BJ (cell line): Measurements from ENCODE around the gene IGSF21. TPM values are rescaled to one million over a fixed set of nuclear protein-coding genes. Genes with fewer than 3 reads are reported as not detected.

ENCODE experiments used
- CTCF ChIA-PET: fragments of 350-600 bp; formaldehyde crosslinking; extraction: SDS; loops from one replicate; lab custom pipeline; 2021; ENCODE audit warnings: antibody characterized with exemption, inconsistent platforms; lab: Yijun Ruan, JAX
- POLR2A ChIA-PET: fragments of 300-600 bp; sonication (Branson Sonifier 250); formaldehyde crosslinking; extraction: SDS; loops from one replicate; lab custom pipeline; 2021; ENCODE audit warnings: antibody characterized with exemption; lab: Charles Lee
- DNase-seq: peaks from one replicate; pipeline ENCODE4 v3.0.0-alpha.2; 2011; ENCODE audit warnings: low read depth
- H3K27me3 ChIP-seq: 2 replicates; pipeline ENCODE4 v1.6.0; 2011; ENCODE audit warnings: low read length; ENCODE audit not compliant: control insufficient read depth, insufficient read depth
- H3K36me3 ChIP-seq: 2 replicates; pipeline ENCODE4 v1.5.1; 2011; ENCODE audit warnings: low read length; ENCODE audit not compliant: control insufficient read depth, insufficient read depth
- H3K4me3 ChIP-seq: 2 replicates; pipeline ENCODE4 v1.5.1; 2011; ENCODE audit warnings: low read depth, mild to moderate bottlenecking, control low read depth, low read length
- polyA plus RNA-seq: library from polyadenylated mRNA; depleted of rRNA; stranded (reverse); fragments of >200 nt; gene quantifications from 2 replicates; pipeline ENCODE4 v1.2.3, GENCODE V29; 2011
- TF ChIP-seq, protein P1 (sequence below): IDR thresholded peaks from 2 replicates; pipeline ENCODE4 v1.5.1; 2011; ENCODE audit warnings: low read depth, mild to moderate bottlenecking, control low read depth, inconsistent platforms, low read length, moderate library complexity; ENCODE audit not compliant: insufficient read depth

IGSF21 gene
- polyA plus RNA-seq, 1 experiment = not detected

DNA sequence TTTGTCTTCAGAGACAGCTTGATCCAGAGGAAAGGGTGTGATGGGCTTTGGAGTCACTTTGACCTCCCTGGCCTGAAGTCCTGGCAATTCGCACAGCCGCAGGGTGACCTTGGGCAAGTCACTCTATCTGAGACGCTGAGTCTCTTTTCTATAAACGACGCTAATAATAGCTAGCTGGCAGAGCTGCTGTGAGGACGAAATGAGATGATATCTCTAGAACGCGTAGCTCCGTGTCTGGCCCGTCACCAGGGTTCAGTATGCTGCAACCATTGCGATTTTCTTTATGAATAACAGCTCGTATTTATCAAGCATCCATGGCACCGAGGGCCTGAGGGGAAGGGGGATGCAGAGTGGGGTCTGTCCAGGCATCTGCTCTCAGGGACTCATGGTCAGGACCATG lies 58.7 kb downstream of the IGSF21 start:
- ChIA-PET POLR2A (no interaction called here), CTCF (no interaction called here)
- Histone ChIP-seq H3K4me3 (no peak overlapping the region), H3K36me3 (no peaks in the 10 kb centered on the region), H3K27me3 (no peaks in the 10 kb centered on the region)
- DNase-seq = no peak
- TF ChIP-seq, protein P1, sequence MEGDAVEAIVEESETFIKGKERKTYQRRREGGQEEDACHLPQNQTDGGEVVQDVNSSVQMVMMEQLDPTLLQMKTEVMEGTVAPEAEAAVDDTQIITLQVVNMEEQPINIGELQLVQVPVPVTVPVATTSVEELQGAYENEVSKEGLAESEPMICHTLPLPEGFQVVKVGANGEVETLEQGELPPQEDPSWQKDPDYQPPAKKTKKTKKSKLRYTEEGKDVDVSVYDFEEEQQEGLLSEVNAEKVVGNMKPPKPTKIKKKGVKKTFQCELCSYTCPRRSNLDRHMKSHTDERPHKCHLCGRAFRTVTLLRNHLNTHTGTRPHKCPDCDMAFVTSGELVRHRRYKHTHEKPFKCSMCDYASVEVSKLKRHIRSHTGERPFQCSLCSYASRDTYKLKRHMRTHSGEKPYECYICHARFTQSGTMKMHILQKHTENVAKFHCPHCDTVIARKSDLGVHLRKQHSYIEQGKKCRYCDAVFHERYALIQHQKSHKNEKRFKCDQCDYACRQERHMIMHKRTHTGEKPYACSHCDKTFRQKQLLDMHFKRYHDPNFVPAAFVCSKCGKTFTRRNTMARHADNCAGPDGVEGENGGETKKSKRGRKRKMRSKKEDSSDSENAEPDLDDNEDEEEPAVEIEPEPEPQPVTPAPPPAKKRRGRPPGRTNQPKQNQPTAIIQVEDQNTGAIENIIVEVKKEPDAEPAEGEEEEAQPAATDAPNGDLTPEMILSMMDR = no peak

DNA sequence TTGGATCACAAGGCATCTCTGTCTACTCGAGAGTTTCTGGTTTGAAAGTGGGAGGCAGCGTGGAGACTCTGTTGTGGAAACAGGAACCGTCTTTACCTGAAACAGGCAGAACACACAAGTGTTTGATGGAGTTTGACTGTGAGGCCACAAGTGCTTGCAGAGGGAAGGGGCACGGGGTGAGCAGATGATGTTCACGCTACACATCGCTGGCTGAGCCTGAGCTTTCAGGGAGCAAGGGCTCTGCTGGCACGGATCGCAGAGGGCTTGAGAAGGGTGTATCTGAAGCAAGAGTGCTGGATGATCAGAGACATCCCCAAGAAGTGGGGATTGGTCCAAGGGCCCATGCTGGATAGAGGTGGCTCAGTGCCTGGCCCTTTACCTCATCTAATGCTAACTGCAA lies 59.3 kb downstream of the IGSF21 start:
- Histone ChIP-seq H3K4me3 (no peak overlapping the region), H3K27me3 (no peaks in the 10 kb centered on the region), H3K36me3 (no peaks in the 10 kb centered on the region)
- TF ChIP-seq, protein P1 = no peak
- no peak for DNase-seq
- ChIA-PET POLR2A (no interaction called here), CTCF (no interaction called here)

DNA sequence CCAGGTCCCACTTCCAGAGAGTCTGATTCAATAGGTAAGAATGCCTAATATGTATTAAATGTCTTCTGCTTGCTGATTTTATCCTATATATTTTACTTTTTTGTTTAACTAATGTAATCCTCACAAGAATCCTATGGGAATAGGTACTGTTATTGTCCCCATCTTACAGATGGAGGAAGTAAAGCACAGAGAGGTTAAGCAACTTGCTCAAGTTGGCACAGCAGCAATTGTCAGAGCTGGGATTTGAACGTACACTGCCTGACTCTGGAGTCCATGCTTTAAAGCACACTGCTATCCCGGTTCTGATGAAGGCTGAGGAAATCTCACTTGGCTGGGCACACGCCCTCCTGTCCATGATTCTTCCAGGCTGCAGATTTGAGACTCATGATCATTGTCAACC lies 62.8 kb downstream of the IGSF21 start:
- CTCF ChIA-PET = no interaction called here
- POLR2A ChIA-PET = no interaction called here

DNA sequence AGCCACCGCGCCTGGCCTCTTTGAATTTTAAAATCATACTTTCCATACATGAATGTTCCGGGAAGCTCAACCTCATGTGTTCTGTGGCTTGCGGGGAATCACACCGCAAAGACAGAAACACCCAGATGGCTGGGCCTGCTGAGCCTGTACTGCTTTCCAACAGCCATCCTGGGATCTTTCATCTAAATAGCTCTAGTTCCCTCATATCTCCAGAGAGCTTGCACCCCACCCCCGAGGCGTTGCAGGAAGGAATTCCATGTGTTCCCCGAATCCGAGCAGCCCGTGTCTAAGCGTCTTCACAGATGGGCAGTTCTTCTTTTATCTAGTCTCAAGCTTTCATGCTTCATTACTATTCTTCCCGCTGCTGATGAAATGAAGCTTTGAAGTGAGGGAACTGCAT lies 66.4 kb downstream of the IGSF21 start:
- no peak overlapping the region for H3K4me3 ChIP-seq
- no peak for DNase-seq
- ChIA-PET CTCF (no interaction called here), POLR2A (no interaction called here)
- H3K36me3 ChIP-seq = no peaks in the 10 kb centered on the region
- TF ChIP-seq, protein P1 = no peak
- no peaks in the 10 kb centered on the region for H3K27me3 ChIP-seq

More for the DNA sequence above, 62.8 kb downstream of the IGSF21 start:
- no peaks in the 10 kb centered on the region for H3K27me3 ChIP-seq
- TF ChIP-seq, protein P1 = no peak
- no peaks in the 10 kb centered on the region for H3K36me3 ChIP-seq
- no peak for DNase-seq
- no peak overlapping the region for H3K4me3 ChIP-seq

DNA sequence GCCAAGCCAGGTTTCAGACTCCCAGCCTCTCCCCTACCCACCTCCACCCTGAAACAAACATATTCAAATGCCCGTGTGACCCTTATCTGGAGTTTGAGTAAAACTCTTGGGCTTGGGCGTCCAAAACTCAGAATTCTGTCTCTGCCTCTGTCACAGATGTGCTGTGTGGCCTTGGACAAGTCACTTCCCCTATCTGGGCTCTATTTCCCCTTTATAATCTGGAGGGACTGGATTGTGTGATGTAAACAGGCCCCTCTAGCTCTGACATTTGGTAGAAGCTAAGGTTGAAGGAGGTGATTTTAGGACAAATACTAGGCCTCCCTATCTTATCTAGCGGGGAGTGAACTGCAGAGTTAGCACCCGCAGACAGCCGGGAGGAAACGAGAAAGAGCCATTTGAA lies 67.5 kb downstream of the IGSF21 start:
- Histone ChIP-seq H3K36me3 (no peaks in the 10 kb centered on the region), H3K27me3 (no peaks in the 10 kb centered on the region), H3K4me3 (no peak overlapping the region)
- TF ChIP-seq, protein P1 = no peak
- ChIA-PET POLR2A (no interaction called here), CTCF (no interaction called here)
- DNase-seq = no peak
